ENCODE results near the gene OXCT1. TPM values are rescaled to one million over a fixed set of nuclear protein-coding genes. Genes with fewer than 3 reads are reported as not detected.

Gene OXCT1
- total and polyA plus RNA-seq, 2 donors (not counting 3 experiments of a cell fraction or from before 2014, with no cell fraction given), result 12.8 to 37.4 TPM

DNA sequence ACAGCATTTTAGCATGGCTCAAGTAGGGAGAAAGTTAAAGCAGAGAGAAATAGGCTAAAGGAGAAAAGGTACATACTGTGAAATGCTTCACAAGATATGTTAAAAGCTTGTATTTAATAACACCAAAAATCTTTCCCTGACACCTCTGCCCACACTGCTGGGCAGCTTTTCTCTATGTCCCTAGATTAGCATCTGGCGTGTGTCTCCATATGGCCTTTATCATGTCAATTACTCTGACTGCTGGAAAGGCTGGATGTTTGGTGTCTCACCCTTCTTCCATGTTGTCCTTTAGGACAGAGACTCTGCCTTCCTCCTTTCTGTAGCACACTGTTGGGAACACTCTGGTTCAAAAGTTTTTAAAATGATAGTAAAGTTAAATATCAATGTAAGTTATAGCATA, 122.5 kb downstream of the OXCT1 start:
- no peak overlapping the region for H3K4me3 ChIP-seq (replicated peaks in 1 of 3; ENCODE audit: insufficient read depth in 1 of 3, low read depth in 1 of 3, low read length in 3 of 3)
- H3K4me2 ChIP-seq (ENCODE audit: insufficient read depth, low read length), result no peak overlapping the region
- H3K4me1 ChIP-seq (ENCODE audit: control insufficient read depth, extremely low read depth, insufficient read depth, low read length), result peaks cover 8% of the 10 kb centered on the region
- H3K9me3 ChIP-seq (replicated peaks; ENCODE audit: control insufficient read depth, insufficient read depth, low read length), result no peaks in the 10 kb centered on the region
- no peaks in the 10 kb centered on the region for H3K79me2 ChIP-seq (ENCODE audit: control insufficient read depth, insufficient read depth, low read length)
- CTCF ChIA-PET, result interaction anchor here (0.6 to 1.4 kb wide), 3 partner anchors 11 to 109 kb away, joined by 3 to 4 read pairs (median 3); no protein-coding TSS in a partner anchor
- no peak overlapping the region for H3K27ac ChIP-seq (ENCODE audit: insufficient read depth, low read depth, low read length)
- H3K36me3 ChIP-seq (ENCODE audit: control insufficient read depth in 2 of 2, extremely low read depth in 1 of 2, insufficient read depth in 2 of 2, low read length in 2 of 2), result no peaks in the 10 kb centered on the region
- H2AFZ ChIP-seq (ENCODE audit: low read depth, low read length), result no peak overlapping the region
- dilution Hi-C loops (cut with MboI; ENCODE audit: extremely low pct_ligation_motif_present, low sequenced_read_pairs) (no loop called here), intact Hi-C loops (cut with micrococcal nuclease) (no loop called here)
- no peak for TF ChIP-seq FOS (IDR thresholded peaks at IDR 0.05; ENCODE audit: borderline replicate concordance, insufficient read depth, low read length)
- TF ChIP-seq POLR2A (IDR thresholded peaks at IDR 0.05; ENCODE audit: low read depth, low read length), result no peak
- no peak for TF ChIP-seq EZH2 (IDR thresholded peaks at IDR 0.05; ENCODE audit: borderline replicate concordance, low read depth, low read length, severe bottlenecking)
- no peak for TF ChIP-seq GATA2 (IDR thresholded peaks at IDR 0.05; ENCODE audit: insufficient read depth, insufficient read length, low read depth, low read length)
- TF ChIP-seq JUN (IDR thresholded peaks at IDR 0.05; ENCODE audit: borderline replicate concordance, insufficient read depth, insufficient read length, low read depth), result no peak
- TF ChIP-seq, protein P1, sequence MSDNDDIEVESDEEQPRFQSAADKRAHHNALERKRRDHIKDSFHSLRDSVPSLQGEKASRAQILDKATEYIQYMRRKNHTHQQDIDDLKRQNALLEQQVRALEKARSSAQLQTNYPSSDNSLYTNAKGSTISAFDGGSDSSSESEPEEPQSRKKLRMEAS (IDR thresholded peaks at IDR 0.05; ENCODE audit: insufficient read depth, insufficient read length), result no peak
- TF ChIP-seq, protein P2, sequence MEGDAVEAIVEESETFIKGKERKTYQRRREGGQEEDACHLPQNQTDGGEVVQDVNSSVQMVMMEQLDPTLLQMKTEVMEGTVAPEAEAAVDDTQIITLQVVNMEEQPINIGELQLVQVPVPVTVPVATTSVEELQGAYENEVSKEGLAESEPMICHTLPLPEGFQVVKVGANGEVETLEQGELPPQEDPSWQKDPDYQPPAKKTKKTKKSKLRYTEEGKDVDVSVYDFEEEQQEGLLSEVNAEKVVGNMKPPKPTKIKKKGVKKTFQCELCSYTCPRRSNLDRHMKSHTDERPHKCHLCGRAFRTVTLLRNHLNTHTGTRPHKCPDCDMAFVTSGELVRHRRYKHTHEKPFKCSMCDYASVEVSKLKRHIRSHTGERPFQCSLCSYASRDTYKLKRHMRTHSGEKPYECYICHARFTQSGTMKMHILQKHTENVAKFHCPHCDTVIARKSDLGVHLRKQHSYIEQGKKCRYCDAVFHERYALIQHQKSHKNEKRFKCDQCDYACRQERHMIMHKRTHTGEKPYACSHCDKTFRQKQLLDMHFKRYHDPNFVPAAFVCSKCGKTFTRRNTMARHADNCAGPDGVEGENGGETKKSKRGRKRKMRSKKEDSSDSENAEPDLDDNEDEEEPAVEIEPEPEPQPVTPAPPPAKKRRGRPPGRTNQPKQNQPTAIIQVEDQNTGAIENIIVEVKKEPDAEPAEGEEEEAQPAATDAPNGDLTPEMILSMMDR (IDR thresholded peaks at IDR 0.05; ENCODE audit: extremely low read depth in 1 of 2, insufficient read depth in 1 of 2, low read depth in 1 of 2, low read length in 2 of 2), result no peak
- no peak for TF ChIP-seq POLR2AphosphoS5 (IDR thresholded peaks at IDR 0.05; ENCODE audit: insufficient read depth, low read depth, low read length)
- no peak for TF ChIP-seq MYC (IDR thresholded peaks at IDR 0.05; ENCODE audit: low read depth, low read length)
- H3K9ac ChIP-seq (replicated peaks; ENCODE audit: extremely low read depth, insufficient read depth, low read length), result no peak overlapping the region
- H4K20me1 ChIP-seq (replicated peaks; ENCODE audit: control insufficient read depth, extremely low read depth, insufficient read depth, low read length), result no peaks in the 10 kb centered on the region
- no peak for FAIRE-seq
- POLR2A ChIA-PET, result no interaction called here
- BruUV-seq (replicated peaks), result no TSS peak
- no peak for DNase-seq (ENCODE audit: low read depth, low spot score)
- H3K27me3 ChIP-seq (ENCODE audit: control insufficient read depth in 2 of 2, insufficient read depth in 2 of 2, low read length in 2 of 2), result no peaks in the 10 kb centered on the region
- no peaks in the 10 kb centered on the region for H3K9me1 ChIP-seq (replicated peaks; ENCODE audit: control insufficient read depth, extremely low read depth, insufficient read depth, low read length)
